HG03097 (cell line): ENCODE measurements around the gene TXNL4A.

Experiments used
- ATAC-seq: cut with Tn5 transposase; IDR thresholded peaks from one replicate; pipeline ENCODE4 v1.9.1; 2021; ENCODE audit not compliant: unreplicated experiment, low FRiP score

Gene TXNL4A

DNA sequence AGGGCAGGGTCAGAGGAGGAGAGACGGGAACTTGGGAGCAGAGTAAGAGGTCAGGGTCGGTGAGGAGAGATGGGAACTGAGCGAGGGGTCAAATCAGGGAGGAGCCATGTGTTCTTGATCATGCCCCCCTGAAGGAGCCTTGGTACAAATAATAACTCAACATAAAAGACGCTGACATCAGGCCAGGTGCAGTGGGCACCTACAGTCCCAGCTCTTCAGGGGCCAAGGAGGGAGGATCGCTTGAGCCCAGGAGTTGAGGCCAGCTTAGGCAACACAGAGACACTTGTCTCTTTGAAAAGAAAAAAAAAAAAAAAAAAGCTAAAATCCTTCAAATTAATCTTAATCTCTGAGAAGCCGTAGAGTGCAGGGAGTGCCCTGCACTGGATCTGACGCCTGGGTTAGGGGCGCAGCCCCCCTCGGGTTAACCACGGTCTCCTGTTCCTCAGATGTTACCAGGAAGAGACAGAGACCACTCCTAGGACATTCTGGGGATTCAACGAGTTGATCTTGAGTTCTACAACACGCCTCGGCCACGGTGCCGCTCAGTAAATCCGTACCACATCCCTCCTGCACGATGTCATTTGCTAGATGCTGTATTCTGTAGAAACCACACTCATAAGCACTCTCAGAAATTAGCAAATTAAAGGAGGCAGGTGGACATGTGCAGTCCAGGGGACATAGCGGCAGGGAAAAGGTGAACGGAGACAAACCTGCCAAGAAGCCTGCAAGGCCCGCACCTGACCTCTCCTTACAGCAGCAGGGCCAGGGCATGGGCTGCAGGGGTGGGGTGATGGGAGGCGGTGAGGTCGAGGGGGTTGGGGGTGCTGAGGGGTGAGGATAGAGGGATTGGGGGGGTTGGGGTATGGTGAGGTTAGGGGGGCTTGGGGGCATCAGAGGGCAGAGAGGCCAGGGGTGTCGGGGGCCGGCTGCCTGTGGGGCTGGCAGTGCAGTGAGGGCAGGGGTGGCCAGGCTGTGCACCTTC lies 66.1 kb downstream of the TXNL4A start:
- ATAC-seq, result no peak
